ENCODE measurements around the gene FXYD5. TPM values are rescaled to one million over a fixed set of nuclear protein-coding genes. Genes with fewer than 3 reads are reported as not detected.

The FXYD5 gene
- total and polyA plus RNA-seq, 9 of the 15 experiments (the other 6 are each of a cell fraction or from before 2014, with no cell fraction given), result 104 to 537 (median 174) TPM

- TF ChIP-seq CREB3 (tag; conservative IDR thresholded peaks at IDR 0.05; ENCODE audit: low read depth) (no peak), DACH1 (IDR thresholded peaks at IDR 0.05; ENCODE audit: partially characterized antibody) (peak; percentile 50), BCL6 (CRISPR knock-in tag; IDR thresholded peaks at IDR 0.05) (no peak), RCOR1 (IDR thresholded peaks at IDR 0.05; ENCODE audit: borderline replicate concordance in 1 of 2, low read depth in 2 of 2, low read length in 2 of 2) (no peak), PKNOX1 (IDR thresholded peaks at IDR 0.05) (no peak), SFPQ (IDR thresholded peaks at IDR 0.05; ENCODE audit: low read depth, low read length) (no peak), PHB (CRISPR knock-in tag; IDR thresholded peaks at IDR 0.05) (no peak), ZNF239 (CRISPR knock-in tag; IDR thresholded peaks at IDR 0.05) (no peak), ZNF277 (CRISPR knock-in tag; IDR thresholded peaks at IDR 0.05; ENCODE audit: borderline replicate concordance) (no peak), ZNF41 (CRISPR knock-in tag; conservative IDR thresholded peaks at IDR 0.05) (no peak), TFAP4 (CRISPR knock-in tag; IDR thresholded peaks at IDR 0.05; ENCODE audit: borderline replicate concordance) (no peak), FOXK1 (CRISPR knock-in tag; IDR thresholded peaks at IDR 0.05; ENCODE audit: borderline replicate concordance) (no peak), GTF2E2 (tag; IDR thresholded peaks at IDR 0.05) (no peak), BCLAF1 (IDR thresholded peaks at IDR 0.05; ENCODE audit: borderline replicate concordance in 1 of 2, control insufficient read depth in 1 of 2, low read depth in 2 of 2, low read length in 1 of 2) (no peak), PHB2 (IDR thresholded peaks at IDR 0.05; ENCODE audit: low read depth) (no peak), NCOA4 (IDR thresholded peaks at IDR 0.05; ENCODE audit: partially characterized antibody) (no peak), ZBTB12 (CRISPR knock-in tag; IDR thresholded peaks at IDR 0.05) (no peak)
Measured at GRCh38 chr19:35164418-35164817, 9.9 kb downstream of the FXYD5 start (continued).
